Suppressor macrophage treated with lipopolysaccharide for 1 hour (primary cell): ENCODE data around the gene BCL2.

Experiments
- DNase-seq, 3 donors: peaks; one replicate each; pipeline ENCODE4 v3.0.0-alpha.2; 2020 to 2022

The BCL2 gene

DNA sequence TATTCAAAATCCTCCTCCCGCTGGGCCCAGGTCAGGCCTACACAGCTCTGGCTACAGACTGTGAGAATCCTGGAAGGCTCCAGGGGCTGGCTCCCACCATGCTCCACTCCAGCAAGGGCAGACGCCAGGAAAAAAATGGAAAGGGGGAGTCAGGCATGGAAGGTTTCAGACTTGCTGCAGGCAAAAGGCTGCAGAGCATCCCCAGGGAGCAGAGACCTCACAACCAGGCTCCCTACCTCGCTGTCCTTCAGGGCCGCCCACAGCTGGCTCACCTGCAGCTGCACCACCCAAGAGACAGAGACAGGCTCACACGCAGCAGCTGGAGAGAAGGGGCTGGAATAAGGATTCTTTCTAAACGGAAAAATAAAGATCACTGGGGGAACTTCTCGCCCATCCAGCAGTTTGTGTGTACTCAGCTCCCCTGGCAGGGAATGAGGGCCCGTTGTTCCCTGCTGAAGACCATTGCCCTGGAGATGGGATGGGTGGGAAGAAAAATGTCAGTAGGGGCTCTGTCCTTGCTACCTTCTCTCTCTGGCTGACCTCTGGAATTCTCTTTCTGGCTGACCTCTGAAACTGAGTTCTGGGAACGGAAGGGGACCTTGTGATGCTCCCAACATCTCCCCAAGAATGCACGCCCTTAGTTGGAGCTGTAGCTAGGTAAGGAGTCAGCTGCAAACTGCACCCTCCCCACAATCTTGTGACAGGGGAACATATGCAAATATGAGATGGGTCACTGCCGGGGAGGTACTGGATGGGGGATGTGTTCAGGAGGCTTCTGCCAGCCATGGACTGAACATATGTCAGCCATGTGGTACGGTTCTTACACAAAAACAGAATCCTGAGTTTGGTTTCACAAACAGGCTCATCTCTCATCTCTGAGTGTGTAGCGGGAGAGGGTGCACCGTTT is 34.5 kb downstream of the BCL2 start:
- no peak for DNase-seq

- DNase-seq, result no peak
Measured at GRCh38 chr18:63284173-63284799, 35.3 kb downstream of the BCL2 start.

GRCh38 chr18:63283305-63284094 is 36.1 kb downstream of the BCL2 start:
- DNase-seq, result no peak

GRCh38 chr18:63282793-63283192 is 36.8 kb downstream of the BCL2 start:
- no peak for DNase-seq

- DNase-seq, result no peak
Measured at GRCh38 chr18:63273222-63273927, 46.2 kb downstream of the BCL2 start.

- DNase-seq, result no peak
Measured at GRCh38 chr18:63272638-63273037, 46.9 kb downstream of the BCL2 start.

DNA sequence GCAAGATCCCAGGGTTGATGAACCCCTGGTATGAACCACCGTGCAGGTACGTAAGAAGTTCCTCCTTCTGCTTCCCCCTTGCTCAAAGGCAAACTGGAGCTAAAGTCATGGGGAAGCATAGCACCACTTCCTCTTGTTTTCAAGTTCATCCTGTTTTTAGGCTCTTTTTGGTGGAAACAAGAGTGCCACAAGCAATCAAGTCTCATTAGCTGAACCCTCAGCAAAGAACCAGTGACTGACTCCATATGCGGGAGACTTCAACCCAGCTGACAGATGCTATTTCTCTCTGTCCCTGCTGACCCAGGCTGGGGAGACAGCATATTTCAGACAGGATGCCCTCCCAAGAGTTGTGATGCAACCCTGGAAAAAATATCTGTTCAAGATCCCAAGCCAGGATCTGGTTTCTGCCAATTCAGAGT is 47.7 kb downstream of the BCL2 start:
- peak; percentile 51 to 60 (median 53) for DNase-seq

DNA sequence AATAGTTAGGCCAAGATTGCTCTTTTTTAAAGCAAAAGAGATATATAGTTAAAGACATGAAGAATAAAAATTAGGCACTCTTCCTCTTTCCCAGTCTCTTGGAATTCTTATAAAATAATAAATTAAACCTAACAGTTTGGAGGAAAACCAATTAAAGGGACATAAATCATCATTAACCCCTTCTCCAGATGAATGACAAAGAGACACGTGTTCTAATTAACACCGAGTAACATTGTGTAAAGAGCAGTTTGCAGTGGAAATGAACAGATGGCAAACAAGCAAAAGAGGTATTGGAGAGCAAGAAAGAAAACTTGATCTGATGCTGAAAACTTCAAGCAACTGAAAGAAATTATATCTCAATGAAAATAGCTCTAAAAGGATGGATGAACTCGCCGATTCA is 48.4 kb downstream of the BCL2 start:
- DNase-seq, result no peak

- DNase-seq, result no peak
Measured at GRCh38 chr18:63267975-63268721, 51.4 kb downstream of the BCL2 start.

GRCh38 chr18:63266888-63267790 is 52.4 kb downstream of the BCL2 start:
- peak in 2 of 3 donors; percentile 27 to 35 for DNase-seq

GRCh38 chr18:63265326-63265725 is 54.2 kb downstream of the BCL2 start:
- no peak for DNase-seq

- DNase-seq, result no peak
Measured at GRCh38 chr18:63264871-63265270, 54.7 kb downstream of the BCL2 start.

- no peak for DNase-seq
Measured at GRCh38 chr18:63263444-63263843, 56.1 kb downstream of the BCL2 start.

GRCh38 chr18:63262369-63263335 is 56.9 kb downstream of the BCL2 start:
- DNase-seq, result peak; percentile 72 to 86 (median 76)

GRCh38 chr18:63261029-63261428 is 58.5 kb downstream of the BCL2 start:
- DNase-seq, result no peak

DNA sequence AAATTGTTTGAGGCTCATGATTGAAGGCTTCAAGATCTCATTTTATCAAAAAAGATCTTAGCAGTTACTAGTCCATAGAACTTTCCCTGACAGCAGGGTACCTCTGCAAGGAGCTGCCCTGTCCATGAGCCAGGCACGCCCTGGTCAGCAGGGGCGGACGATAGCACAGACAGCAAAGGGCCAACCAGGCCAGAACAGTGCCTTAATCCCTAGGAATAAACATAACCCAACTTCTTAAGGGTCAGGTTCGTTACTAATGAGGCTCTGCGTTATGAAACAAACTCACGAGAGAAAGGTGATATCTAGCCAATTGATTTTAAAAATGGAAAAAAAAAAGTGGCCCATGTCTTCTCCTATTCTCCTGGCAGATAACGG is 59.2 kb downstream of the BCL2 start:
- no peak for DNase-seq

- DNase-seq, result no peak
Measured at GRCh38 chr18:63259567-63260379, 59.8 kb downstream of the BCL2 start.

DNA sequence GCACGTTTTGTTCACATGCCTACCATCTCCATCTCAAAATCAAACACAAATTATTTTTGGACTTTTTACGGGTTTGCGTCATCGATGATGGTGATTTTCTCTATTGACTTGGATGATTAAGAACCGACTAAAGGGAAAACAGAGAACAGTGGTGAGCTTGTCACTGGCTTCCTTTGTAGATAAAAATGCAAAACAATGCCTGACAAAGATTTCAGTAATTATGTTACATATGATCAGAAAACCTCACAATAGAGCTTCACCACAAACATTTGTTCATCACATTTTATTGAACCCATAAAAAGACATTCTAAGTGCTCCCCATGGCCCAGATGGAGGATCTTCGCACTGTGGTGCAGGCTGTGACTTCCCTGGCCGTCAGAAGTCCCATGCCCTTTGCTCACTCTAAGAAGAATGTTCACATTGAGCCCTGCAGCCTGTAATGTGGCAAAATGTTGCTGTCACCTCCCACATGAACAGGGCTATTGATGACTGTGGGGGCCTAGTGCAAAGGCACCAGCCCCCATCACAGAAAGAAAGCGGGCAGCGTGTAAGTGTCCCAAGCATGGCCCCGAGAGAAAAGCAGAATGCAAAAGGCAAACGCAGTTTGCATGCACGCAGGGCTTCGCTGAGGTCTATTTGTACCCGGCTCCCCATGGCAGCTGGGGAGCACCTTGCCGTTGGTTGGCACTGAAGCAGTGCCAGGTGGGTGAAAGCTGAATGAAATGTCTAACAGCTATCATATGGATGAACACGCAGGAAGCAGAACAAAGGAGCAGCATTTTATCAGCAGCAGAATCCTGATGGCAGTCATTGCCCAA is 60.6 kb downstream of the BCL2 start:
- DNase-seq, result no peak
